HG02840 (cell line): ENCODE data around the gene PSPH.
A peak's percentile ranks its signal among the peaks of the same experiment; 100 is the strongest.
"Not testable (repeated sequence)": the region's sequence is repeated elsewhere in the genome, so short reads cannot be mapped to it uniquely, and the experiment has no call there.

Experiments
- ATAC-seq: cut with Tn5 transposase; IDR thresholded peaks from one replicate; pipeline ENCODE4 v1.9.1; 2021; ENCODE audit warnings: mild to moderate bottlenecking, moderate library complexity, moderate number of reproducible peaks; ENCODE audit not compliant: unreplicated experiment, low FRiP score

The PSPH gene

GRCh38 chr7:56051339-56052191 lies at the start of gene PSPH, which contains the start of gene CCT6A:
Gene PSPH, minus strand, starts transcription at chr7:56051444. Its CDS starts 30,232 bp downstream, at chr7:56021212.
Gene CCT6A, plus strand, starts transcription at chr7:56051765. Its CDS starts 84 bp downstream, at chr7:56051849.
- peak; percentile 98 for ATAC-seq

DNA sequence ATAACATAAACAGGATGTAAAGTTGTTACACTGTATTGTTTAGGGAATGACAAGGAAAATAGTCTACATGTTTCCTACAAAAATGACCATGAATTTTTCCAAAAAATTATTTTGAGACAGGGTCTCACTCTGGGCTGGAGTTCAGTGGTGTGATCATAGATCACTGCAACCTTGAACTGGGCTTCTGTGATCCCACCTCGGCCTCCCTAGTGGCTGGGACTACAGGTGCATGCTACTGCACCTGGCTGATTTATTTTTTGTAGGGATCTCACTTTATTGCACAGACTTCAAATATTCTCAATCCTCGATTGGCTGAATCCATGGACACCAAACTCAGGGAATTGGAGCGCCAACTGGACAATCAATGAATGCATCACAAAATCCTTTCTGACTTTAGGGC lies 48.4 kb upstream of the PSPH start:
- ATAC-seq: no peak

GRCh38 chr7:56098187-56099008 lies 47.2 kb upstream of the PSPH start:
- not testable (repeated sequence) for ATAC-seq

DNA sequence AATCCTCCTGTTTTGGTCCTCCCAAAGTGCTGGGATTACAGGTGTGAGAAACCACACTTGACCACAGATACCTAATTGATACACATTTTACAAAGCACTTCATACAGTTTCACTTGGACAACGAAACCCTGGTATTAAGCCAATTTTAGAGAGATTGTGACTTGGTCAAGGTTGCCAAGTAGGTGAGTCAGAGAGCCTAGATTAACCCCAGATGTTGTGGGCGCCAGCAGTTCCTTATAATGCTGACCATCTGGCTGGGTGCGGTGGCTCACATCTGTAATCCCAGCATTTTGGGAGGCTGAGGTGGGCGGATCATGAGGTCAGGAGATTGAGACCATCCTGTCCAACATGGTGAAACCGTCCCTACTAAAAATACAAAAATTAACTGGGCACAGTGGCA lies 46.5 kb upstream of the PSPH start:
- no peak for ATAC-seq

- no peak for ATAC-seq
Measured at GRCh38 chr7:56092789-56093531, 41.7 kb upstream of the PSPH start, which contains the start of gene PHKG1. Gene PHKG1, minus strand, starts transcription at chr7:56092952. Its CDS starts 4,011 bp downstream, at chr7:56088941.

DNA sequence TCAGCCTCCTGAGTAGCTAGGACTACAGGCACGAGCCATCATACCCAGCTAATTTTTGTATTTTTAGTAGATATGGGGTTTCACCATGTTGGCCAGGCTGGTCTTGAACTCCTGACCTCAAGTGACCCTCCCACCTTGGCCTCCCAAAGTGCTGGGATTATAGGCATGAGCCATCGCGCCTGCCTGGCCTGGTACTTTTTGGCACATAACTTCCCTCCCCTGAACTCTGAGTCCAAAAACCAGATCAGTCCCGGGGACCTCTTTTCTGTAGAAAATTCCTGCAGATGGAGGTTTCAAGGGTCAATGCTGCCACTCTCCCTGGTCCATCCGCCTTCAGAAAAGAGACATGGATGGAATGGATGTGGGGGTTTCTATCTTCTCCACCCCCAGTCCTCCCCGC lies 41.1 kb upstream of the PSPH start:
- not testable (repeated sequence) for ATAC-seq

GRCh38 chr7:56091591-56091990 lies 40.3 kb upstream of the PSPH start:
- no peak for ATAC-seq

GRCh38 chr7:56087445-56087844 lies 36.2 kb upstream of the PSPH start:
- no peak for ATAC-seq

- ATAC-seq: no peak
Measured at GRCh38 chr7:56086761-56087160, 35.5 kb upstream of the PSPH start.

DNA sequence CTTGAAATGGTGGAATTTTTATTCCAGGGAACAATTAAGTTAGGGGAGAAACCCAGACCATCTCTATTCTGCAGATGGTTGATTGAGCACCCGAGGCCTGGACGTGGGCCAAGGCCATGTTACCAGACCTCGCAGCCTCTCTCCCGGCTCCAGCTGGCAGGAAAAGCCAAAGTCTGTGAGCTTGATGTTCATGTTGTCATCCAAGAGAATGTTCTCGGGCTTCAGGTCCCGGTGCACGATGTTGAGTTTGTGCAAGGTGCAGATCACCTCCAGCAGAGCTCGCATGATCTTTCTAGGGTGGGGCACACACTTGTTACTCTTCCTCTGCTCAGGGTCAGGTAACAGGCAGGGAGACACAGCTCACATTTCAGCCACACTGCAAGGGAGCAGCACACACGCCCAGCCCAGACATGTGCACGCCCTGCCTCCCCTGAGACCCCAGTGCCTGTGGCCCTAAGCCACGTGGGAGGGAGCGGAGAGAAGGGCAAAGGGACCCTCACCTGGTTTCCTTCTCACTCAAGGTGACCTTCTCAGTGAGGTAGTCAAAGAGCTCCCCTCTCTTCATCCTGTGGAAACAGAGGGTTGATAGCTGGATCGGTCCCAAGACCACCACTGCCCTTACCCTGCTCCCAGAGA lies 32.0 kb upstream of the PSPH start:
- ATAC-seq: no peak

DNA sequence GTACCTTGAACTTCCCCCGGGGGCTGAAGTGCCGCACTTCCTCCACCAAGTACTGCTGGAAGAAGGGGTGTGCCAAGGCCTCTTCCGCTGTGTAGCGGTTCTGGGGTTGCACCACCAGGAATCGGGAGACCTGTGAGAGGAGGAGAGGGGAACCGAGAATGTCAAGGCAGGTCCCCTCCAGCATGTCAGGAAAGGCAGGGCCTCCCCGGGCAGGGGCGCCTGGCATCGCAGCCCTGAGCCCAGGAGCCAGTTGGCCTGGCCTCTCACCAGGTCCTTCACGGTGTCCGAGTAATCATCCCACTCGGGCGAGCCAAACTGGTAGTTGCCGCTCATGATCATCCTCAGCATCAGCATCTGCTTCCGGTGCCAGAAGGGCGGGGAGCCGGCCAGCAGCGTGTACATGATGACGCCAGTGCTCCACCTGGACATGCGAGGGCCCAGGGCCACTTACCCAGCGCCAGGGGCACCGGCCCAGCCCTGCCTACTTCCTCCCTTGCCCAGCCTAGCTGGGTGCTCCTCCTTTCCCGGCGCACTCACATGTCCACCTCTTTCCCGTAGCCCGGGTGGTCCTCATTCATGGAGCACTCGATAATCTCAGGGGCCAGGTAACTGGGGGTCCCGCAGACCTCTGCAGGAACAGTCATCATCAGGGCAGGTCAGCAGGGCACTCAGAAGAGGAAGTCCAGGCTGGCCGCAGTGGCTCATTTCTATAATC lies 30.5 kb upstream of the PSPH start:
- no peak for ATAC-seq

DNA sequence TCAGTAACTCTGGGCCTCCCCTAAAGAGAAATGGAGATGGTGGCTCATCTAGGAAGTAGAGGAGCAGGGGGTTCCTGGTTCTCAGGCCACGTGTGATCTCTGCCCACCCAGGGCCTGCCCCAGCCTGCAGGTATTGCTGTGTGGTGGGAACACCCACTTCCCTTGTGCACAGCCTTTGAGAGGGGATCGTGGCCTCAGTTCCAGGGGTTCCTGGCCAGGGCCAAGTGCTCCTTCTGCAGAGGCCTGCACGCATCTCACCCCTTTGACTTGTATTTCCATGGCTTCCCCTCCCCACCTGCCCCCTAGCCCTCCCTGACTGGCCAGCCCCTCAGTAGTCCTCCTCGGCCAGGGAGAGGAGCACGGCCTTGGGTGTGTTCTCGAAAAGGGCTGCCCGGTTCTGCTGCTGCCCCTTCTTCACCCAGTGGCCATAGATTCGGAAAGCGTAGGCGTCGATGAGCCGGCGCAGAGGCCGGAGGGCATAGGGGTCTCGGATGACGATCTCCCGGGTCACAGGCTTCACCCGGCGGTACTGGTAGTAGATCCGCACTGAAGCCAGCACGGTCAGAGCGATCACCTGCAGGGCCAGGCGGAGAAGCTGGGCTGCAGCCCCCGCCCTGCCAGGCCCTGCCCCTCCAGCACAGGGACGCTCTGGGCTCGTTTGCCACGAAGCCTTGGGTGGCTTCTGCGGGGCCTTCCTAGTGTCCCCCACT lies 29.6 kb upstream of the PSPH start:
- not testable (repeated sequence) for ATAC-seq

GRCh38 chr7:56079450-56080185 lies 28.4 kb upstream of the PSPH start:
- no peak for ATAC-seq

GRCh38 chr7:56078196-56078595 lies 27.0 kb upstream of the PSPH start:
- ATAC-seq: no peak

DNA sequence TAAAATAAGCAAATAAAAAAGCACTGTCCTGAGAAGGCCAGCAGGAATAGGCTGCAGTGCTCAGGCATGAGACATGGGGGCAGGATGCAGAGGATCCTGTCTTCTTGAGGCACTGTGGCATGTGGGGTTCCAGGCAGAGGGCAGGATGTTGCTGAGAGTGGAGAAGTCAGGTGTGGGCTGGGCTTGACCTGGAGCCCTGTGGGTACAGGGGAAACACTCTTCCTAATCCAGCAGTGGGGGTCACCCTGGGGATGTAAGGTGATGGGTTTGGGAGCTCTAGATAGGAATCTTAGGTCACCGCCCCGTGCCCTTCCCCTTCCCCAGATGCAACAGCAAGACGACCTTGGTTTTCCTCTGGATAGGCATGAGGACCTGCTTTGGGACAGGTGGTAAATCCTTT lies 26.4 kb upstream of the PSPH start:
- ATAC-seq: no peak

DNA sequence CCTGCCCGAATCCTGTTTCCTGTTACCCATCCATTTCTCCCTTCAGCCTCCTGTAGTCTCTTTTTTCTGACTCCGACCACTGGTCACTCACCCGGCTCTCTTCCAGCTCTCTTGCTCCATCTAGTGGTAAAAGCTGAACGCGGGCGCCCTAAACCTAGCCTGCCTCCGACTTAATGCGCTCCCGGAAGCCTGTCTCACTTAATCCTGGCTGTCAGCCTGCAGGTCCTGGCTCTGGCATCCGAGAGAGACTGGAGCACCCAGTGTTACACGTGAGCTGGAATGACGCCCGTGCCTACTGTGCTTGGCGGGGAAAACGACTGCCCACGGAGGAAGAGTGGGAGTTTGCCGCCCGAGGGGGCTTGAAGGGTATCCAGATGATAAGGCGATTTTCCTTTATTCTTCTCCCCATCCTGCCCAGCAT lies 23.1 kb upstream of the PSPH start:
- ATAC-seq: peak; percentile 87

DNA sequence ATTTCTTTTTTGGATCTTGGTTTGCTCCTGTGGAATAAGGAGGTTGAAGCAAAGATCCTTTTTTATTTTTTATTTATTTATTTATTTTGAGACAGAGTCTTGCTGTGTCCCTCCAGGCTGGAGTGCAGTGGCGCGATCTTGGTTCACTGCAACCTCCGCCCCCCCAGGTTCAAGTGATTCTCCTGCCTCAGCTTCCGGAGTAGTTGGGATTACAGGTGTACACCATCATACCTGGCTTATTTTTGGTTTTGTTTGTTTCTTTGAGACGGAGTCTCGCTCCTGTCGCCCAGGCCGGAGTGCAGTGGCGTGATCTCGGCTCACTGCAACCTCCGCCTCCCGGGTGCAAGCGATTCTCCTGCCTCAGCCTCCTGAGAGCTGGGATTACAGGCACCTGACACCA lies 15.1 kb upstream of the PSPH start:
- not testable (repeated sequence) for ATAC-seq
